Activated naive CD8-positive, alpha-beta T cell treated with anti-CD3 and anti-CD28 coated beads for 36 hours (primary cell): Measurements from ENCODE around the gene NRG4. TPM values are rescaled to one million over a fixed set of nuclear protein-coding genes. Genes with fewer than 3 reads are reported as not detected.
A peak's percentile ranks its signal among the peaks of the same experiment; 100 is the strongest.

Source experiments
- DNase-seq: peaks from one replicate; pipeline ENCODE4 v3.0.0; 2021
- H3K27ac Mint-ChIP-seq: one replicate; pipeline ENCODE4 v1.8.0; 2022; ENCODE audit warnings: mild to moderate bottlenecking, moderate library complexity, mixed read lengths
- H3K27me3 Mint-ChIP-seq: one replicate; pipeline ENCODE4 v1.8.0; 2022; ENCODE audit warnings: mild to moderate bottlenecking, mixed read lengths
- H3K36me3 Mint-ChIP-seq: one replicate; pipeline ENCODE4 v1.8.0; 2021; ENCODE audit warnings: mild to moderate bottlenecking, mixed read lengths
- H3K4me1 Mint-ChIP-seq: one replicate; pipeline ENCODE4 v1.8.0; 2021; ENCODE audit warnings: mixed read lengths
- H3K4me3 Mint-ChIP-seq: one replicate; pipeline ENCODE4 v1.8.0; 2022; ENCODE audit warnings: mild to moderate bottlenecking, moderate library complexity, mixed read lengths
- H3K9me3 Mint-ChIP-seq: one replicate; pipeline ENCODE4 v1.8.0; 2022; ENCODE audit warnings: mixed read lengths
- total RNA-seq, 2 experiments: library from RNA; stranded (reverse); gene quantifications; one replicate each; pipeline ENCODE4 v1.2.3, GENCODE V29; 2021

The NRG4 gene
- total RNA-seq, 2 experiments from 2014 or later: not detected

DNA sequence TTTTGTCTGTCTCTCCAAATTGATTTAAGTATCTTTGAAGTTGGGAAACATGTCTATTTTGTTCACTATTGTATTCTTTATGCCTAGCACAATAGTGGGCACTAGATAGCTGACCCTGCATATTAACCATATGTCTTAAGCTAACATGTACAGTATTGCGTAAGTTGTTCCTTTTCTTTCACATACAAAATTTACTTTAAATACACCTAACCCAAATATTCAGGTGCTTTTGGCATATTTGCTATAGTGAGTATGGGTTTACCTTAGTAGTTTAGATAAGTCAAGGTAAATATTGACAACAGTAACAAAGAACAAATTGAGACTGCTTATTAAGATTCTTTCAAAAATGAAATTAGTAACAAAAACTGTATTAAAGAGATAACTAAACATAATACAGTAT, 50.9 kb downstream of the NRG4 start:
- Mint-ChIP-seq H3K9me3 (no peaks in the 10 kb centered on the region), H3K4me1 (no peaks in the 10 kb centered on the region), H3K27ac (no peak overlapping the region), H3K4me3 (no peak overlapping the region), H3K27me3 (peaks cover 7% of the 10 kb centered on the region), H3K36me3 (no peaks in the 10 kb centered on the region)
- no peak for DNase-seq

DNA sequence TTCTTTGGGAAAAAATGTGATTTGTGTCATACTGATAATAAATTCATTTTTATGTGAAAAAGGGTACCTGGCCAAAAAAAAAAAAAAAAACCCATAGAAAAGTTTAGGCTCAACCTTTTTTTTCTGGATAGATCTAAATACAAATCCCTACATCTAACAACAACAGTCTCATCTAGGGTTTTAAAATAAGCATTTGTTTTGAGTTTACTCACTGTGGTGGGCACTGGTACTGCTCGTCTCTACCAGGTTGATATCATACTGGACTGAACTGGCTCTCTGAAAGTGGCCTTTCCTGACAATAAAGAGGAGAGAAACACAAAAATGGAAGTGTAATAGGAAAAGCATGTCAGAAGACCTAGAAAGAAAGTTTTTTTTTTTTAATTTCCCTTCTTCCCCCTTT, 56.5 kb downstream of the NRG4 start:
- no peaks in the 10 kb centered on the region for H3K4me1 Mint-ChIP-seq
- H3K27ac Mint-ChIP-seq: no peak overlapping the region
- H3K36me3 Mint-ChIP-seq: no peaks in the 10 kb centered on the region
- no peaks in the 10 kb centered on the region for H3K9me3 Mint-ChIP-seq
- no peak for DNase-seq
- no peak overlapping the region for H3K4me3 Mint-ChIP-seq
- H3K27me3 Mint-ChIP-seq: peaks cover 55% of the 10 kb centered on the region

DNA sequence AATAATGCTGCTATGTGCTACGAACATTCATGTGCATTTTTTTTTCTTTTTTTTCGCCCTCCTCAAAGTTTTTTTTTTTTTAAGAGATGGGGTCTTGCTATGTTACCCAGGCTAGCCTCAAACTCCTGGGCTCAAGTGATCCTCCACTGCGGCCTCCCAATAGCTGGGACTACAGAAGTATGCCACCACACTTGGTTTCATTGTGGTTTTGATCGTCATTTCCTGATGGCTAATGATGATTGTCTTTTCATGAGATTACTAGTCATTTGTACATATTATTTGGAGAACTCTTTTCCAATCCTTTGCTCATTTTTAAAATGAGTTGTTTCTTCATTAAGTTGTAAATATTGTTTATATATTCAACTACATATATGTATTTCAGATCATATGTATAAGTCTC, 59.7 kb downstream of the NRG4 start:
- no peaks in the 10 kb centered on the region for H3K9me3 Mint-ChIP-seq
- no peak overlapping the region for H3K27ac Mint-ChIP-seq
- peaks cover 72% of the 10 kb centered on the region for H3K27me3 Mint-ChIP-seq
- H3K4me1 Mint-ChIP-seq: no peaks in the 10 kb centered on the region
- DNase-seq: no peak
- no peak overlapping the region for H3K4me3 Mint-ChIP-seq
- H3K36me3 Mint-ChIP-seq: no peaks in the 10 kb centered on the region

DNA sequence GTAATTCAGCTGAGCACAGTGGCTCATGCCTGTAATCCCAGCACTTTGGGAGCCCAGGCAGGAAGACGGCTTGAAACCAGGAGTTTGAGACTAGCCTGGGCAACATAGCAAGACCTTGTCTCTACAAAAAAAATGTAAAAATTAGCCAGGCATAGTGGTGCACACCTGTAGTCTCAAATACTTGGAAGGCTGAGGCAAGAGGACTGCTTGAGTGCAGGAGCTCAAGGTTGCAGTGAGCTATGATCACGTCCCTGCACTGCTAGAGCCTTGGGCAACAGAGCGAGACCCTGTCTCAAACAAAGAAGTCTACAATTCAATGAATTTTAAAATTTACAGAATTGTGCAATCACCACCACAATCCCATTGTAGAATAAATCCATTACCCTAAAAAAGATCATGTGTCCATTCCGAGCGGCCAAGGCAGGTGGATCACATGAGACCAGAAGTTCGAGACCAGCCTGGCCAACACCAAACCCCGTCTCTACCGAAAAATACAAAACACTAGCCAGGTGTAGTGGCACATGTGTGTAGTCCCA, 63.4 kb downstream of the NRG4 start:
- Mint-ChIP-seq H3K4me3 (no peak overlapping the region), H3K9me3 (peaks cover 2% of the 10 kb centered on the region), H3K4me1 (peaks cover 2% of the 10 kb centered on the region), H3K27me3 (peaks cover 68% of the 10 kb centered on the region), H3K36me3 (peaks cover 2% of the 10 kb centered on the region), H3K27ac (no peak overlapping the region)
- DNase-seq: no peak

DNA sequence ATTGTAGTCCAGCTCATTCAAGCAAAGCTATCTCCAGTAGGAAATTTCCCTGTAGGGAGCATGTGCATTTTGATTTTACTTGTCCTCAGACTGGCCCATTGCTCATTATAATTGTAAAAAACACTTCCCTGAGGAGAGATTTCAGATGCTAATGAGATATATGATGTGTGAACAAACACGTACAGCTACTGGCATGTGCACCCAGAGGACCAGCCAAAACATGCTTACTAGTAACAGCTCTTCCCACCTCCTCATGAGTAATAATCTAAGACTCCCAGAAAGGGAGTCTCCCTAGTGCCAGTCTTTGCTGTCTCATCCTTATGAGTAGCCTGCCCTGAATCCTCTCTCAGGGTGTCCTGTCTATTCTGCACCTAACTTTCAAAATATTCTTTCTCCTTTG, 65.1 kb downstream of the NRG4 start:
- Mint-ChIP-seq H3K27ac (no peak overlapping the region), H3K36me3 (peaks cover 2% of the 10 kb centered on the region), H3K9me3 (peaks cover 2% of the 10 kb centered on the region), H3K27me3 (peaks cover 54% of the 10 kb centered on the region), H3K4me1 (peaks cover 2% of the 10 kb centered on the region), H3K4me3 (no peak overlapping the region)
- DNase-seq: no peak

DNA sequence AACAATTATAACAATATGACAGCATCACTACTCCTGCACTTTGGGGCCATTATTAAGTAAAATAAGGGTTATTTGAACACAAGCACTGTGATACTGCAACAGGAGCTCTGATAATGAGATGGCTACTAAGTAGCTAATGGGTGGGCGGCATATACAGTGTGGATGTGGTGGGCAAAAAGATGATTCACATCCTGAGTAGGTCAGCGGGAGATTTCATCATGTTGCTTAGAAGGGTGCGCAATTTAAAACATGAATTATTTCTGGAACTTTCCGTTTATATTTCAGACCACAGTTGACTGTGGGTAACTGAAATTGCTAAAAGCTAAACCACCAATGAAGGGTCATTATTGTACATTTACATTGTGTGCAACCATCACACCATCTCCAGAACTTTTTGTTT, 66.3 kb downstream of the NRG4 start:
- H3K9me3 Mint-ChIP-seq: peaks cover 3% of the 10 kb centered on the region
- H3K27ac Mint-ChIP-seq: no peak overlapping the region
- peaks cover 42% of the 10 kb centered on the region for H3K27me3 Mint-ChIP-seq
- H3K4me1 Mint-ChIP-seq: peaks cover 2% of the 10 kb centered on the region
- H3K36me3 Mint-ChIP-seq: peaks cover 2% of the 10 kb centered on the region
- DNase-seq: no peak
- no peak overlapping the region for H3K4me3 Mint-ChIP-seq

DNA sequence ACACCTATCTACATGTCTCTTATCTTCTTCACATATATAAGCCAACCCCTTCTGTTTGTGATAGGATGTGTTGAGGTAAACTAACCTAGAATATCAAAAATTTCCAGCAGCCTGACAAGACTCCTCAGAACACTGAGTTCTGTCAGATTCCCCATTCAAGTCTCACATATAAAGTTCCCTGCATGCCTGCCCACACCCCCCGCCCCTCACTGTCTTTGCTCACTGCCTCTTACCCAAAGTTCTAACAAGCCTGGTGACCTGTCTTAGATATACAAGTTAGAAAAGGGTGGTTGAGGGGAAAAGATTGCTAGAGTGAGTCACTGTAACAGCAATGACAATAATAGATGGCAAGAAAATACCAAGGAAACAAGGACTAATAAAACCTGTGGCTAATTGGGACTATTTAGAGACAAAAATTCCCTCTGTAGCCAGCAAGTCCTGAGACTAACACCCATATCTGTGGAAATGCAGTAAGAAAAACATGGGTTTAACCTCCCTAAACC, 68.5 kb downstream of the NRG4 start:
- Mint-ChIP-seq H3K4me3 (no peak overlapping the region), H3K27ac (no peak overlapping the region), H3K4me1 (peaks cover 2% of the 10 kb centered on the region), H3K9me3 (peaks cover 18% of the 10 kb centered on the region), H3K27me3 (peaks cover 23% of the 10 kb centered on the region), H3K36me3 (peaks cover 10% of the 10 kb centered on the region)
- no peak for DNase-seq

DNA sequence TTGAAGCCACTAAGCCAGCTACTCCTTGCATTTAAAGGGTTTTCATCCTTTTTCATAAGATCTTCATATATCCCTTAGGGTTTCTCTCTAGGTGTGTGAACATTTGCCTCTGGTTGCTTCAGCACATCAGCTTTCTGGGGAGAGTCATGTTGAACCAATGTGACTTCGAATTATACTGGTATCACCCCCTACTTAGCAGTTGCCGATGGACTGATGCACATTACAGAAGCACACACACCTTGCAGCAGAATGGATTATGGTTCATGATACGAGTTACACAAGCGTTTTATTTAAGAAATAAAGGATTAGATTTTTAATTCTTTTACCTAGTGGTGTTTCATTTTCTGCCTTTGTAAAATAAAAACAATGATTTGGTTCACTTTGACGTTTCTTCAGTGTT, 69.0 kb downstream of the NRG4 start:
- peaks cover 22% of the 10 kb centered on the region for H3K9me3 Mint-ChIP-seq
- H3K4me3 Mint-ChIP-seq: no peak overlapping the region
- H3K36me3 Mint-ChIP-seq: peaks cover 15% of the 10 kb centered on the region
- peaks cover 2% of the 10 kb centered on the region for H3K4me1 Mint-ChIP-seq
- peaks cover 22% of the 10 kb centered on the region for H3K27me3 Mint-ChIP-seq
- DNase-seq: no peak
- H3K27ac Mint-ChIP-seq: no peak overlapping the region

DNA sequence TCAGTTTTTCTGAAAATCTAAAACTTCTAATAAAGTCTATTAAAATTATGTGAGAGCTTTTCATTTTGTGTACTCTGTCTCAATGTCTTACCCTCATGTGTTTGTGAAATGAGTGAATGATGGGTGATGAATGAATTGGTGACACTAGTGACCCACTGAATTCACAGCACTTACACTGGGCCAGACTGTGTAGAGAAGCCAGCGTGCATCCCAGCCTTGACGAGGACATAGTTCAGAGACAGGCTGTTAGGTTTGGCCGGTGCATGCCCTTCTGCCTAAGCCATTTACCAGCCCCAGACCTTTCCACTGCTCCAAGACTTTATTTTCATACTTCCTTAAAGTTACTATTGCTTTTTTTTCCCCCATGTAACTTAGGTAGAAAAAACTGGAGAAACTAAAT, 69.8 kb downstream of the NRG4 start:
- Mint-ChIP-seq H3K36me3 (peaks cover 23% of the 10 kb centered on the region), H3K9me3 (peaks cover 27% of the 10 kb centered on the region), H3K27me3 (peaks cover 18% of the 10 kb centered on the region), H3K4me3 (no peak overlapping the region), H3K27ac (no peak overlapping the region), H3K4me1 (peaks cover 2% of the 10 kb centered on the region)
- DNase-seq: no peak

DNA sequence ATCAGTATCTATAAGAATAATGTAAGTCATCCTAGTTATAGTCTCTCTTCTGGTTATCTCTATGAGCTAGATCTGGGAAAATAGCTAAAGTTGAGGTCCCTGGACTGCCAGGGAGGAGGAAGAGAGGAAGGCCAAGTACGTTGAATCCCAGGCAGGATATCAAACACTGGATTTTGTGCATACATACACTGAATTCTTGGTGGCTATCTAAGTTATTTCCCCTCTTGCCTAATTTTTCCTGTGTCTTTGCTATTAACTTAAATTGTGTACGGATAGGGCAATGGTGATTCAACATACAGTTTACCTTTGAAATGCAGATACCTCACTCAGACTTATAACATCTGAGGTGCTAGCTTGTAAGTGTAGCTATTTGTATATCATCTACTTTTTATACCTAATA, 81.4 kb downstream of the NRG4 start:
- Mint-ChIP-seq H3K27me3 (no peaks in the 10 kb centered on the region), H3K4me3 (no peak overlapping the region), H3K9me3 (no peaks in the 10 kb centered on the region), H3K27ac (no peak overlapping the region), H3K4me1 (peaks cover 30% of the 10 kb centered on the region), H3K36me3 (peaks cover 49% of the 10 kb centered on the region)
- no peak for DNase-seq

DNA sequence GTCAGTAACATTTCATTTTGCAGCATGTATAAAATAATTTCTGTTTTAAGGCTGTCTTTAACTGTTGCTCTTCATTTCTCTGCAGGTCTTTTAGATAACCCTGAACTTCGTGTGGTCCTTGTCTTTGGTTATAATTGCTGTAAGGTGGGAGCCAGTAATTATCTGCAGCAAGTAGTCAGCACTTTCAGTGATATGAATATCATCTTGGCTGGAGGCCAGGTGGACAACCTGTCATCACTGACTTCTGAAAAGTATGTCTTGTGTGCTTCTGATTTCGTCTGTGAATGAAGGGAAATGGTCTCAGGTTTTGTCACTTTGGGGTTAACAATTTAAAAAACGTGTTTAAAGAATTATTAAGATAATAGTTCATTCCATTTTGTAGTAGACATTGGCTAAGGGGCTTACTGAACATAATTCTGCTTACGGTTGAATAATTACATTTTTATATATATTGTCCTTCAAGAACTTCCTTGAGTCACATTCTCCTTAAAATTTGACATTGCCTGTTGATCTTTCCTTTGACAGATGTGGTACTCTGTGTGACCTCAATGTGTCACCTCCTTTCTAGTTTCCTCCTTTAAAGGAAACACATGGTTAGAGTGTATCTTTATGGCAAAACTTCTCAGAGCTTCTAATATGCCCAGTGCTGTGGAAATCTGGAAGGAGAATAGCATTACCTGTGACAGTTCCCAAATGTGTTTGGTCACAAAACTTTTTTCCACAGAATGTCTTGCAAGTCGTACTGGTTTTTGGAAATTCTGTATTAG, 82.2 kb downstream of the NRG4 start:
- peak; percentile 8 for DNase-seq
- no peak overlapping the region for H3K4me3 Mint-ChIP-seq

DNA sequence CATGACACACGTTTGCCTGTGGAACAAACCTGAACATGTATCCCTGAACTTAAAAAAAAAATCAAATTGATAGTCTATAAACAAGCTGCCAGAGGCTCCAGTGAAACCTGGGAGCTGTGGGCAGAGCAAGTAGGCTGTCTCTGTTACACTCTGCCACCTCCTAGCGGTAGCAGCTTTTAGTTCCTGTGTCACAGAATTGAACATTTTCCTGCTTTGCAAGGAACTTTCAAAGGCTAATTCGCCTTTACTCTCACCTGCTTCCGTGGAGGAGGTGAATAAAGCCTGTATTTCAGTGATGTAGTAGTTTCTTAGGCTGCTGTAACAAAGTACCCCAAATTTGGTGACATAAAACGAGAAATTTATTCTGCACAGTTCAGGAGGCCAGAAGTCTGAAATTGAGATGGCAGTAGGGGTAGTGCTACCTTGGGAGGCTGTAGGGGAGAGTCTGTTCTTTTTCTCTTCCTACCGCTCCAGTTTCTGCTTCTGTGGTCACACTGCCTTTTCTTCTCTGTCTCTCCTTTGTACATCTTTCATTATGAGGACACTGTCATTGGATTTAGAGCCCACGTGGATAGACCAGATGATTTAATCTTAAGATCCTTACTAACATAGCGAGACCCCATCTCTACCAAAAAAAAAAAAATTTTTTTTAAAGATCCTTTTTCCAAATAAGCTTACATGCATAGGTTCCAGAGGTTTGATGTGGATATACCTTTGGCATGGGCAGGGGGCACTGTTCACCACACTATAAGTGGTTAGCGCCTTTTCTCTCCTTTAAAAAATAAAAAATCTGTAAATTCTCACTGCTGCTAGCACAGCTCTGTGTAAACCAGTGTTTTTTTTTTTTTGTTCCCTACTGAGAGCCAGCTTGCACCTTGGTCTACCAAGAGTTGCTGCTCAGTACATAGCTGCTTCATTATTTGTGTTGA, 83.3 kb downstream of the NRG4 start:
- no peaks in the 10 kb centered on the region for H3K27me3 Mint-ChIP-seq
- no peak overlapping the region for H3K27ac Mint-ChIP-seq
- peaks cover 46% of the 10 kb centered on the region for H3K36me3 Mint-ChIP-seq
- no peaks in the 10 kb centered on the region for H3K9me3 Mint-ChIP-seq
- peaks cover 37% of the 10 kb centered on the region for H3K4me1 Mint-ChIP-seq
- no peak for DNase-seq
- H3K4me3 Mint-ChIP-seq: no peak overlapping the region

More for the DNA sequence above, 82.2 kb downstream of the NRG4 start:
- H3K27ac Mint-ChIP-seq: peak overlapping the region; percentile 16
- no peaks in the 10 kb centered on the region for H3K9me3 Mint-ChIP-seq
- no peaks in the 10 kb centered on the region for H3K27me3 Mint-ChIP-seq
- H3K36me3 Mint-ChIP-seq: peaks cover 46% of the 10 kb centered on the region
- H3K4me1 Mint-ChIP-seq: peaks cover 34% of the 10 kb centered on the region

DNA sequence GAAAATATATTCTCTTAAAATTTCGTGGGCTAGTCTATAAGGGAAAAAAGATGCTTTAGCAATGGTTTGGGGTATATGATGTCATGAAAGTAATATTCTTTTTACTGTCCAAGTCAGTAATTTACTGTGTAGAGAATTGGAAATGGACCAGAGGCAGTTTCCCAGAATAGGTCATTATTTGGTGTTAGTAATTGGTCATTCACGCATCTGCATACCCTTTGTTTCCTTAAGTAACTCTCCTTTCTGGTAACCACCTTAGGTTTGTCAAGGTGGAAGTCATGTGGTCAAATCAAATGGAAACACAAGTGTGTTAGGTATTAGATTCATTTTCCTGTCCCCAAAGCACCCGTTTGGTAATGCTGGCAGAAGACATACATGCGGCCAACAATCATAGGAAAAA, 84.6 kb downstream of the NRG4 start:
- Mint-ChIP-seq H3K36me3 (peaks cover 44% of the 10 kb centered on the region), H3K27me3 (no peaks in the 10 kb centered on the region), H3K4me1 (peaks cover 42% of the 10 kb centered on the region), H3K27ac (peak overlapping the region; percentile 64), H3K4me3 (no peak overlapping the region), H3K9me3 (no peaks in the 10 kb centered on the region)
- DNase-seq: no peak

DNA sequence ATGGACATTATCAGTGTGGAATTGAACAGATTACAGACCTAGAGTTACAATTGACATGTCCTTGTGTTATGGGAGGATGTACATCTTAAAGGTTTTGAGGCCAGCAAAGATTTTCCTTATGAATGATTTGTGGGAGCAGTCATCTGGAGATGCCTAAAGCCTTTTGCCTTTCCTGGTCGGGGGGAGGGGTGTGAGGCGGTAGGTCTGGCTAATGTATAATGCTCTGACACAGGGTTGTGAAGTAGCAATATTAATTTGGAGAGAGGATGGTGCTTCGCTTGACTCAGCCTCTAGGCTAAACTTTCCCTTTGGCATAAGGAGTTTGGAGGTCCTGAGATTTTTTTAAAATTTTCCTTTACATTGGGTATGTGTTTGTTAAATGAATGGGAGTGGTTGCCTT, 85.3 kb downstream of the NRG4 start:
- H3K9me3 Mint-ChIP-seq: no peaks in the 10 kb centered on the region
- H3K4me3 Mint-ChIP-seq: no peak overlapping the region
- H3K36me3 Mint-ChIP-seq: peaks cover 43% of the 10 kb centered on the region
- peaks cover 42% of the 10 kb centered on the region for H3K4me1 Mint-ChIP-seq
- H3K27me3 Mint-ChIP-seq: no peaks in the 10 kb centered on the region
- peak overlapping the region; percentile 64 for H3K27ac Mint-ChIP-seq
- DNase-seq: no peak

DNA sequence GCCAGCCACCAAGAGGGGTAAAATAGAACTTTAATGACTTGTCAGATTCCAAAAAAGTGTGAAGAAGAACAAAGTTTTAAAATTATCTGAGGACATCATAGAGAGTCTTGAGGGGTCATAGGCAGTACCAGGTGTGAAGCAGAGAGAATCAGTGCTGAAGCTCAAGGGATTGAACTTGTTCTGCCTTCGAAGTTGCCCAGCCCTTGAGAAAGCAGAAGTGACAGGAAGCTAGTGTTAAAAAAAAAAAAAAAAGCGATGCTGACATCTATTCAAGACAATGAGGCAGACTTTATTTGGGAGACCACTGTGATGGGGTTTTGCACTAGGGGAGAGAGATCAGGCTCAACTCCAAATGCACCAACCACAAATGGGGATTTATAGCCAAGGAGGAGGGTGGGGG, 86.8 kb downstream of the NRG4 start:
- H3K27me3 Mint-ChIP-seq: no peaks in the 10 kb centered on the region
- peaks cover 42% of the 10 kb centered on the region for H3K4me1 Mint-ChIP-seq
- peaks cover 36% of the 10 kb centered on the region for H3K36me3 Mint-ChIP-seq
- DNase-seq: no peak
- H3K9me3 Mint-ChIP-seq: no peaks in the 10 kb centered on the region
- H3K27ac Mint-ChIP-seq: no peak overlapping the region
- no peak overlapping the region for H3K4me3 Mint-ChIP-seq
